ENCODE results near the gene CSF3R.

CSF3R gene

GRCh38 chr1:36446271-36446670, 36.4 kb downstream of the CSF3R start:
- no peak for TF ChIP-seq CTCF (conservative IDR thresholded peaks at IDR 0.05; ENCODE audit: low read depth, low read length)
- Histone ChIP-seq H3K27ac (no peak overlapping the region), H3K4me2 (no peak overlapping the region), H3K4me3 (IDR thresholded peaks at IDR 0.05; ENCODE audit: insufficient read depth, low read depth, low read length) (no peak overlapping the region), H3K4me1 (ENCODE audit: low read depth, poor library complexity, severe bottlenecking) (peaks cover 3% of the 10 kb centered on the region), H3K27me3 (ENCODE audit: insufficient read depth, low read depth) (no peaks in the 10 kb centered on the region), H3K79me2 (ENCODE audit: insufficient read depth, low read depth) (no peaks in the 10 kb centered on the region), H3K36me3 (ENCODE audit: insufficient read depth) (no peaks in the 10 kb centered on the region), H3K9ac (no peak overlapping the region), H4K20me1 (ENCODE audit: insufficient read depth) (no peaks in the 10 kb centered on the region), H2AFZ (ENCODE audit: low read depth) (no peak overlapping the region)

GRCh38 chr1:36443297-36443696, 39.4 kb downstream of the CSF3R start:
- TF ChIP-seq CTCF (conservative IDR thresholded peaks at IDR 0.05; ENCODE audit: low read depth, low read length) = no peak

DNA sequence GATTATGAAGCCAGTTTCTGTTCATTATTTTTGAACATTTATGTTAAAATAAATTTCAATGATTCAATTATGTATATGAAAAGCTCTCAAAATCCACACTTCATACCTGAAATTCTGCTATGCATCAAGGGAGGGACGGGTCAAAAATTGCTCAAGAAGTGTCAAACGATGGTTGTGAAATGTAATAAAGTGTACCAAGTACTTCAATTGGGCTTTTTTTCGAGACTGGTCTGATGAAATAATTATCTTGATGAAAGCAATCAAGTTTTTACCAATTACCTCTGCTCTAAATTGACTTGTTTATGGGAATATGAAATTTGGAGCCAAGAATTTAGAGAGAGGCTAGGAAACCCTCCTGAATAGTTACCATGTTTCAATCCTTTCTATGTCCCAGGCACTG, 40.4 kb downstream of the CSF3R start:
- H4K20me1 ChIP-seq (ENCODE audit: insufficient read depth) = no peaks in the 10 kb centered on the region
- H3K9ac ChIP-seq = no peak overlapping the region
- TF ChIP-seq CTCF (conservative IDR thresholded peaks at IDR 0.05; ENCODE audit: low read depth, low read length) = no peak
- H3K4me1 ChIP-seq (ENCODE audit: low read depth, poor library complexity, severe bottlenecking) = peaks cover 1% of the 10 kb centered on the region
- H2AFZ ChIP-seq (ENCODE audit: low read depth) = no peak overlapping the region
- no peak overlapping the region for H3K27ac ChIP-seq
- H3K79me2 ChIP-seq (ENCODE audit: insufficient read depth, low read depth) = no peaks in the 10 kb centered on the region
- H3K36me3 ChIP-seq (ENCODE audit: insufficient read depth) = no peaks in the 10 kb centered on the region
- no peaks in the 10 kb centered on the region for H3K27me3 ChIP-seq (ENCODE audit: insufficient read depth, low read depth)
- no peak overlapping the region for H3K4me2 ChIP-seq
- H3K4me3 ChIP-seq (IDR thresholded peaks at IDR 0.05; ENCODE audit: insufficient read depth, low read depth, low read length) = no peak overlapping the region

More at GRCh38 chr1:36443297-36443696, 39.4 kb downstream of the CSF3R start:
- H3K27ac ChIP-seq = no peak overlapping the region
- no peak overlapping the region for H2AFZ ChIP-seq (ENCODE audit: low read depth)
- no peaks in the 10 kb centered on the region for H3K4me1 ChIP-seq (ENCODE audit: low read depth, poor library complexity, severe bottlenecking)
- no peak overlapping the region for H3K9ac ChIP-seq
- H3K79me2 ChIP-seq (ENCODE audit: insufficient read depth, low read depth) = no peaks in the 10 kb centered on the region
- no peaks in the 10 kb centered on the region for H4K20me1 ChIP-seq (ENCODE audit: insufficient read depth)
- H3K4me3 ChIP-seq (IDR thresholded peaks at IDR 0.05; ENCODE audit: insufficient read depth, low read depth, low read length) = no peak overlapping the region
- H3K36me3 ChIP-seq (ENCODE audit: insufficient read depth) = no peaks in the 10 kb centered on the region
- H3K4me2 ChIP-seq = no peak overlapping the region
- no peaks in the 10 kb centered on the region for H3K27me3 ChIP-seq (ENCODE audit: insufficient read depth, low read depth)

- H3K4me3 ChIP-seq (IDR thresholded peaks at IDR 0.05; ENCODE audit: insufficient read depth, low read depth, low read length) = no peak overlapping the region
- no peak overlapping the region for H2AFZ ChIP-seq (ENCODE audit: low read depth)
- no peak overlapping the region for H3K9ac ChIP-seq
- H3K27me3 ChIP-seq (ENCODE audit: insufficient read depth, low read depth) = no peaks in the 10 kb centered on the region
- no peaks in the 10 kb centered on the region for H3K79me2 ChIP-seq (ENCODE audit: insufficient read depth, low read depth)
- H3K27ac ChIP-seq = no peak overlapping the region
- H3K36me3 ChIP-seq (ENCODE audit: insufficient read depth) = no peaks in the 10 kb centered on the region
- peaks cover 11% of the 10 kb centered on the region for H3K4me1 ChIP-seq (ENCODE audit: low read depth, poor library complexity, severe bottlenecking)
- H3K4me2 ChIP-seq = no peak overlapping the region
- no peaks in the 10 kb centered on the region for H4K20me1 ChIP-seq (ENCODE audit: insufficient read depth)
- TF ChIP-seq CTCF (conservative IDR thresholded peaks at IDR 0.05; ENCODE audit: low read depth, low read length) = no peak
These were observed 42.1 kb downstream of the CSF3R start for GRCh38 chr1:36440646-36441045.
